GM10266 (cell line): Measurements from ENCODE around the gene RDM1.

Experiments
- DNase-seq: peaks from one replicate; pipeline ENCODE4 v3.0.0; 2012; ENCODE audit errors: extremely low spot score
- TF ChIP-seq, protein P1 (sequence below): IDR thresholded peaks from 2 replicates; pipeline ENCODE4 v1.5.1; 2012; ENCODE audit warnings: mild to moderate bottlenecking, low read depth; ENCODE audit not compliant: control insufficient read depth, insufficient read depth; ENCODE audit errors: missing control alignments

The RDM1 gene

GRCh38 chr17:35930211-35931065 is at the start of gene RDM1:
Gene RDM1, minus strand, starts transcription at chr17:35930773. Its CDS starts 46 bp downstream, at chr17:35930727.
- DNase-seq: peak; percentile 89
- TF ChIP-seq, protein P1, sequence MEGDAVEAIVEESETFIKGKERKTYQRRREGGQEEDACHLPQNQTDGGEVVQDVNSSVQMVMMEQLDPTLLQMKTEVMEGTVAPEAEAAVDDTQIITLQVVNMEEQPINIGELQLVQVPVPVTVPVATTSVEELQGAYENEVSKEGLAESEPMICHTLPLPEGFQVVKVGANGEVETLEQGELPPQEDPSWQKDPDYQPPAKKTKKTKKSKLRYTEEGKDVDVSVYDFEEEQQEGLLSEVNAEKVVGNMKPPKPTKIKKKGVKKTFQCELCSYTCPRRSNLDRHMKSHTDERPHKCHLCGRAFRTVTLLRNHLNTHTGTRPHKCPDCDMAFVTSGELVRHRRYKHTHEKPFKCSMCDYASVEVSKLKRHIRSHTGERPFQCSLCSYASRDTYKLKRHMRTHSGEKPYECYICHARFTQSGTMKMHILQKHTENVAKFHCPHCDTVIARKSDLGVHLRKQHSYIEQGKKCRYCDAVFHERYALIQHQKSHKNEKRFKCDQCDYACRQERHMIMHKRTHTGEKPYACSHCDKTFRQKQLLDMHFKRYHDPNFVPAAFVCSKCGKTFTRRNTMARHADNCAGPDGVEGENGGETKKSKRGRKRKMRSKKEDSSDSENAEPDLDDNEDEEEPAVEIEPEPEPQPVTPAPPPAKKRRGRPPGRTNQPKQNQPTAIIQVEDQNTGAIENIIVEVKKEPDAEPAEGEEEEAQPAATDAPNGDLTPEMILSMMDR: no peak

DNA sequence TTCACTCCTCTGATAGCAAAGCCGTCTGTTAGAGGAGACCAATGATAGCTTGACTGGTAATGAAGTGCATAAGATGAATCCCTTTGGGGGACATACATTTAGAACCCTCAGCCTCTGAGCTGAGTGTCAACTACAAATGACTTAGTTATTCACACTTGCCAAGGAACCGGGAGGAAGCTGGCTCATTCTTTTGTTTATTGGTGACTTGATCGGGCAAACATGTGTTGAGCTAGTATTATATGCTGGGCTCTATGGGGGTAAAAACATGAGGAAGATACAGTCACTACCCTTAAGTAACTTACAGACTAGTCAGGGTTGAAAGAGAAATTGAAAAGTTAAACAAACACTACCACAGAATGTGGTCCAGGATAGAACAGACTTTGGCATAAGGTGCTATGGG is 47.8 kb upstream of the RDM1 start:
- TF ChIP-seq, protein P1: no peak
- no peak for DNase-seq

DNA sequence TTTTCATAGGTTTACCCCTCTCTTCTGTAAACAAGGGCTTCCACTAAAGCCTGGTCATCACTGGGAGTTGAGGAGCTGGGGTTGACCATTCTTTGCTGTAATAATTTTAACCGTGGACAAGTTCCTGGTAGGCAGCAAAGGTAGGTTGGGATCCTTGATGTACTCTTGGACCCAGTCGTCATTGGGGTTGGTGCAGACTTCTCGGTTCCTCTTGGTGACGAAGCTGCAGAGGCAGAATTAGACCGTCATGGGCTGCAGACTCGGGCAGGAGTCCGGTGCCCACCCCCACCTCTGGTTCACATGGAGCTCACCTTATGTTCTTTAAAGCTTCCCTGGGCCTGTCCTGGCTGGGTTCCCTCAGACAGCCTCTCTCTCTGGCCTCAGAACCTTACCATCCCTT is 46.9 kb upstream of the RDM1 start:
- DNase-seq: no peak
- TF ChIP-seq, protein P1: no peak

- TF ChIP-seq, protein P1: no peak
- no peak for DNase-seq
These were observed 43.0 kb upstream of the RDM1 start for GRCh38 chr17:35973333-35974260.

DNA sequence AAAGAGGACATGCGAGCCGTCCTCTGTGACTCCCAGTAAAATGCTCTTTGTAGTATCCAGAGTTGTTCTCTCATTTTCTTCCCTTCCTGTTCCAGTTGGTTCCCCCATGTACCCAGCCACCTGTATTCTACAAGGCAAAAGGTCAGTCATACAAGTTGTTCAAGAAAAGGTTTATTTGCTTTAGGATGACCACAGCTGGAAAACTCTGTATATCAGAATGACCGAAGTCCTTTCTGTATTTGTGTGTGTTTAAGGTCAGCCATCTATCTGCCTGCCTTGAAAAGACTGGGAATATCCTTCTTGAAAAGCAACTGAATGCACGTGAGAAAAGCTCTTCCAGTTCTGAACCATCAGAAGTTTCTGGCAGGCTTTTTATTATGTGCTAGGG is 42.4 kb upstream of the RDM1 start:
- TF ChIP-seq, protein P1: no peak
- DNase-seq: no peak

- TF ChIP-seq, protein P1: no peak
- DNase-seq: no peak
These were observed 42.0 kb upstream of the RDM1 start for GRCh38 chr17:35972535-35972934.

DNA sequence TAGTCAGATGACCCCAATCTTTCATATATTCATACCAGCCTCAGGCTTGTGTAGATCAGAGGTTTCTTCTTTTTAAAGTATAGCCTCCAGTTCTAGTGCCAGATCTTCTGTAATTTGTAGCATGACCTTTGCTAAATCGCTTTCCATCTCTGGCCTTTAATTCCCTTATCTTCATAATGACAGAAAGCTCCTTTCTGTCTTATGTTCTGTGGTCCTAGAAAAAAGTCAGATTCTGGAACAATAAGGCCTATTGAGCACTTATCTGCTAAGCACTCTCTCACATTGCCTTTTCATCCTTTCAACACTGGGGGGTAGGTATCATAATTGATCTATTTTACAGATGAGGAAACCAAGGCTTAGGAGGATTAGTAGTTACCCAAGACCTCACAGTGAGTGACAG is 41.5 kb upstream of the RDM1 start:
- no peak for DNase-seq

More for the DNA sequence above, 41.5 kb upstream of the RDM1 start:
- TF ChIP-seq, protein P1: no peak
